PC-9 (cell line): ENCODE measurements around the gene CXorf58. TPM values are rescaled to one million over a fixed set of nuclear protein-coding genes. Genes with fewer than 3 reads are reported as not detected.

Source experiments
- BruUV-seq: library from RNA; stranded (reverse); fragments of 400-500 nt; replicated peaks from 2 replicates; lab custom pipeline; 2021; lab: Mats Ljungman, UMichigan
- CTCF ChIA-PET: fragments of 300-600 bp; sonication (Branson Sonifier 250); formaldehyde crosslinking; loops from one replicate; lab custom pipeline; 2022; ENCODE audit warnings: antibody characterized with exemption; lab: Charles Lee
- POLR2A ChIA-PET: fragments of 300-600 bp; sonication (Branson Sonifier 250); formaldehyde crosslinking; loops from one replicate; lab custom pipeline; 2022; ENCODE audit warnings: antibody characterized with exemption; ENCODE audit not compliant: unreplicated experiment; lab: Charles Lee
- DNase-seq, 2 experiments: peaks; one replicate each; pipeline versions ENCODE4 v3.0.0 to v3.0.0-alpha.2; 2015 to 2022; ENCODE audit warnings: mixed read lengths in 1 of 2
- H2AFZ ChIP-seq: fragments of 200-600 bp; sonication (generic); 2 replicates; pipeline ENCODE4 v1.8.1; 2017; ENCODE audit warnings: antibody characterized with exemption
- H3F3A ChIP-seq: fragments of 200-600 bp; sonication (generic); 2 replicates; pipeline ENCODE4 v1.8.1; 2017; ENCODE audit warnings: antibody characterized with exemption, mild to moderate bottlenecking, low read depth; ENCODE audit not compliant: insufficient read depth
- H3K27ac ChIP-seq: fragments of 200-600 bp; sonication (generic); 2 replicates; pipeline ENCODE4 v1.6.1; 2016; ENCODE audit warnings: mixed run types
- H3K27me3 ChIP-seq: fragments of 200-600 bp; sonication (generic); 2 replicates; pipeline ENCODE4 v1.6.1; 2016; ENCODE audit warnings: low read depth, mixed run types; ENCODE audit not compliant: insufficient read depth
- H3K36me3 ChIP-seq: fragments of 200-600 bp; sonication (generic); 2 replicates; pipeline ENCODE4 v1.6.1; 2016; ENCODE audit warnings: low read depth, mixed run types
- H3K4me1 ChIP-seq: fragments of 200-600 bp; sonication (generic); replicated peaks from 2 replicates; pipeline ENCODE4 v1.6.1; 2016; ENCODE audit warnings: mixed run types; ENCODE audit not compliant: insufficient read depth
- H3K4me2 ChIP-seq: fragments of 200-600 bp; sonication (generic); 2 replicates; pipeline ENCODE4 v1.6.1; 2017; ENCODE audit warnings: mixed run types
- H3K4me3 ChIP-seq: fragments of 200-600 bp; sonication (generic); 2 replicates; pipeline ENCODE4 v1.6.1; 2016; ENCODE audit warnings: mixed run types
- H3K79me2 ChIP-seq: fragments of 200-600 bp; sonication (generic); 2 replicates; pipeline ENCODE4 v1.6.1; 2017; ENCODE audit warnings: low read depth, mixed run types
- H3K9me2 ChIP-seq: fragments of 200-600 bp; sonication (generic); 2 replicates; pipeline ENCODE4 v1.8.1; 2017; ENCODE audit warnings: mild to moderate bottlenecking; ENCODE audit not compliant: insufficient read depth
- H3K9me3 ChIP-seq: fragments of 200-600 bp; sonication (generic); 2 replicates; pipeline ENCODE4 v1.8.1; 2016; ENCODE audit warnings: low read depth; ENCODE audit not compliant: insufficient read depth
- H4K20me1 ChIP-seq: fragments of 200-600 bp; sonication (generic); 2 replicates; pipeline ENCODE4 v1.8.1; 2017; ENCODE audit not compliant: insufficient read depth
- EZH2 ChIP-seq: fragments of 200-600 bp; sonication (generic); IDR thresholded peaks from 2 replicates; pipeline ENCODE4 v1.8.0; 2017; ENCODE audit warnings: antibody characterized with exemption, low read depth
- intact Hi-C: fragments of 100-400 bp; cut with micrococcal nuclease; formaldehyde crosslinking; loops from one replicate; pipeline ENCODE4 v1.10.0; 2022; ENCODE audit not compliant: unreplicated experiment
- total RNA-seq: library from RNA; stranded (reverse); gene quantifications from 2 replicates; pipeline ENCODE4 v1.2.3, GENCODE V29; 2021
- TF ChIP-seq, protein P1 (sequence below): fragments of 200-600 bp; sonication (generic); conservative IDR thresholded peaks from 2 replicates; pipeline ENCODE4 v1.6.1; 2017; ENCODE audit warnings: mixed run types, antibody characterized with exemption, mild to moderate bottlenecking, moderate library complexity

Gene CXorf58
- total RNA-seq, 1 experiment from 2014 or later, result 0.20 TPM

DNA sequence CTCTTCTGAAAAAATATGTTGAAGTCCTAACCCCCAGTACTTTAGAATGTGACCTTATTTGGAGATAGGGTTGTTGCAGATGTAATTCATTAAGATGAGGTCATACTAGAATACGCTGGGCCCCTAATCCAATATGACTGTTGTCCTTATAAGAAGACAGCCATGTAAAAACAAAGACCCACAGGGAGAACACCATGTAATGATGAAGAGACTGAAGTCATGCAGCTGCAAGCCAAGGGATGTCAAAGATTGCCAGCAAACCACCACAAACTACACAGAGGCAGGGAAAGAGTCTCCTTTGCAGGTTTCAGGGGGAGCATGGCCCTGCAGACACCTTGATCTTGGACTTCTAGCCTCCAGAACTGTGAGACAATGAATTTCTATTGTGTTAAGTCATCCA, 37.4 kb downstream of the CXorf58 start:
- no peak for DNase-seq
- BruUV-seq, result no TSS peak
- no peaks in the 10 kb centered on the region for H4K20me1 ChIP-seq
- POLR2A ChIA-PET, result no interaction called here
- TF ChIP-seq EZH2, result no peak
- TF ChIP-seq, protein P1, sequence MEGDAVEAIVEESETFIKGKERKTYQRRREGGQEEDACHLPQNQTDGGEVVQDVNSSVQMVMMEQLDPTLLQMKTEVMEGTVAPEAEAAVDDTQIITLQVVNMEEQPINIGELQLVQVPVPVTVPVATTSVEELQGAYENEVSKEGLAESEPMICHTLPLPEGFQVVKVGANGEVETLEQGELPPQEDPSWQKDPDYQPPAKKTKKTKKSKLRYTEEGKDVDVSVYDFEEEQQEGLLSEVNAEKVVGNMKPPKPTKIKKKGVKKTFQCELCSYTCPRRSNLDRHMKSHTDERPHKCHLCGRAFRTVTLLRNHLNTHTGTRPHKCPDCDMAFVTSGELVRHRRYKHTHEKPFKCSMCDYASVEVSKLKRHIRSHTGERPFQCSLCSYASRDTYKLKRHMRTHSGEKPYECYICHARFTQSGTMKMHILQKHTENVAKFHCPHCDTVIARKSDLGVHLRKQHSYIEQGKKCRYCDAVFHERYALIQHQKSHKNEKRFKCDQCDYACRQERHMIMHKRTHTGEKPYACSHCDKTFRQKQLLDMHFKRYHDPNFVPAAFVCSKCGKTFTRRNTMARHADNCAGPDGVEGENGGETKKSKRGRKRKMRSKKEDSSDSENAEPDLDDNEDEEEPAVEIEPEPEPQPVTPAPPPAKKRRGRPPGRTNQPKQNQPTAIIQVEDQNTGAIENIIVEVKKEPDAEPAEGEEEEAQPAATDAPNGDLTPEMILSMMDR, result no peak
- H2AFZ ChIP-seq, result no peak overlapping the region
- H3K27me3 ChIP-seq, result no peaks in the 10 kb centered on the region
- CTCF ChIA-PET, result no interaction called here
- no peaks in the 10 kb centered on the region for H3K79me2 ChIP-seq
- H3K4me1 ChIP-seq, result no peaks in the 10 kb centered on the region
- H3K4me2 ChIP-seq, result no peak overlapping the region
- H3K4me3 ChIP-seq, result no peak overlapping the region
- intact Hi-C loops, result no loop called here
- no peaks in the 10 kb centered on the region for H3K9me2 ChIP-seq
- H3K36me3 ChIP-seq, result no peaks in the 10 kb centered on the region
- no peaks in the 10 kb centered on the region for H3K9me3 ChIP-seq
- H3F3A ChIP-seq, result no peaks in the 10 kb centered on the region
- no peak overlapping the region for H3K27ac ChIP-seq

DNA sequence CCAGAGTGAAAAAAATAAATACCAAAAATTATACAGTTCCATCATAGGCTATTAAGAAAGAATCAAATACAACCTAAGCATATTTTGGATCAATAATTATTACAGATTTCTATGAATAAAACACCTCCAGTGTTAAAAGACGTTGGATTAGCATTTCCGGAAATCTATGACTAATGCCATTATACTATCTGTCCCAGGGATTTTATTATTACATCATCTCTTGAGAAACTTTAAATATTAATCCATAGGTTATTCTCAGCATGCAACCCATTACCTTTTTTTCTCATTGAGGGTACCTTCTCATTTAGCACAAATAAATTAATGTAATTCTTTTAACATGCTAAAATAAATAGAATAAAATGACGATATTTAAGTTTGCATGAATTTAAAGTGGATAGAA, 44.6 kb downstream of the CXorf58 start:
- Histone ChIP-seq H3K79me2 (no peaks in the 10 kb centered on the region), H2AFZ (no peak overlapping the region)
- BruUV-seq, result no TSS peak

DNA sequence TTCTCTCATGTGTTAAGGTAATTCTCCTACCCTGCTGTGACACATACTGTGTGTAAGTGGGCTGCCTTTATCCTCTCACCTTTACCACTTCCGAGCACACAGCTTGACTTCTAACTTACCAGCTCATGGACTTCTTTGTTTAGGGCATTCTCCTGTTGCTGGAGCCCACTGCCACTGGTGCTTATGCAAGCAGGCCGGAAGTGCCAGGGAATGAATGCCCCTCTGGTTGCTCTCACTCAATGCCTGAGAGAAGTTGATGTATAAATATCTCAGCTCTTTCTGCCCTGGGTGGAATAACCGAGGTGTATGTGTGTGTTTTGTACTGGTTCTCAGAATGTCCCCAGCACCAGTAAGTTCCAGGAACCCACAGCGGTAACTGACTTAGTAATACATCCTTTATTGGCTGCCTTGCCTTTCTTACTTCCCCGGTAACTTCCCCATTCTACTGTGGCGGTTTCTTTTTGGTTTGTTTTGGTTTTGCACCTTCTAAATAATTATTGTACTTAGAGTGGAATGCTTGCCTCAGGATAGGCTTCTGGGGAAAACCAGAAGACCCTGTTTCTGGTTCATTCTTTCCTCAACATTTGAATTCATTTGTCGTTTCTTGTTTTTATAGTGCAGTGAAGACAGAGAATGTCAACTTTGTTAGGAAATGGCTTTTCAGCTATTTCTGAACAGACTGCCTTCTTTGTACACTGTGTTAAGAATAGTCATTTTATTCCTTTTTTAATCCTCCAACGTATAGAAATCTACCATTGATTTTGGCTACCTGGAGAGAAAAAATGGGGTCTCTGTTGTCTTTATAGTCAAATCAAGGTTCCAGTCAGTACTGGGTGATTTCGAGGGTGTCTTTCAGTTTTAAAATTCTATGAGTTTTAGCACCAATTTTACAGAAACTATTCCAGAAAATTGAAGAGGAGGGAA, 45.4 kb downstream of the CXorf58 start:
- Histone ChIP-seq H3K4me2 (no peak overlapping the region), H3F3A (no peaks in the 10 kb centered on the region), H3K79me2 (no peaks in the 10 kb centered on the region), H3K36me3 (no peaks in the 10 kb centered on the region), H3K9me2 (no peaks in the 10 kb centered on the region), H3K27ac (no peak overlapping the region), H3K9me3 (no peaks in the 10 kb centered on the region), H3K27me3 (no peaks in the 10 kb centered on the region), H3K4me3 (no peak overlapping the region), H3K4me1 (no peaks in the 10 kb centered on the region), H2AFZ (peak overlapping the region; percentile 39; the same call in 1 of the 2 replicates), H4K20me1 (no peaks in the 10 kb centered on the region)
- DNase-seq, result no peak
- BruUV-seq, result no TSS peak
- POLR2A ChIA-PET, result no interaction called here
- TF ChIP-seq, protein P1, result no peak
- no peak for TF ChIP-seq EZH2
- CTCF ChIA-PET, result no interaction called here
- intact Hi-C loops, result no loop called here

More for the DNA sequence above, 44.6 kb downstream of the CXorf58 start:
- Histone ChIP-seq H3F3A (no peaks in the 10 kb centered on the region), H3K9me2 (no peaks in the 10 kb centered on the region), H3K4me3 (no peak overlapping the region), H3K4me1 (no peaks in the 10 kb centered on the region), H3K27me3 (no peaks in the 10 kb centered on the region), H3K36me3 (no peaks in the 10 kb centered on the region), H4K20me1 (no peaks in the 10 kb centered on the region), H3K9me3 (no peaks in the 10 kb centered on the region), H3K27ac (no peak overlapping the region), H3K4me2 (no peak overlapping the region)
- TF ChIP-seq, protein P1, result no peak
- no peak for TF ChIP-seq EZH2
- ChIA-PET CTCF (no interaction called here), POLR2A (no interaction called here)
- intact Hi-C loops, result no loop called here
- DNase-seq, result no peak
